GM12878 (cell line): Measurements from ENCODE around the gene ZNF282. TPM values are rescaled to one million over a fixed set of nuclear protein-coding genes. Genes with fewer than 3 reads are reported as not detected.

ENCODE experiments used
- ATF7 ChIP-seq: fragments of 450-650 bp; IDR thresholded peaks from 2 replicates; pipeline ENCODE4 v1.6.1; 2016; ENCODE audit warnings: low read depth, mild to moderate bottlenecking
- BCL3 ChIP-seq: IDR thresholded peaks from 2 replicates; pipeline ENCODE4 v1.6.1; 2011; ENCODE audit warnings: borderline replicate concordance, low read depth, mild to moderate bottlenecking, moderate library complexity, low read length; ENCODE audit not compliant: insufficient read depth, poor library complexity, severe bottlenecking
- E2F4 ChIP-seq: IDR thresholded peaks from 2 replicates; pipeline ENCODE4 v1.6.1; 2012; ENCODE audit warnings: low read depth, low read length, improper control_type of control experiment
- NFYB ChIP-seq: IDR thresholded peaks from 2 replicates; pipeline ENCODE4 v1.6.1; 2011; ENCODE audit warnings: low read depth, mild to moderate bottlenecking, low read length, improper control_type of control experiment, moderate library complexity; ENCODE audit not compliant: insufficient read depth
- REST ChIP-seq: IDR thresholded peaks from 2 replicates; pipeline ENCODE4 v1.6.1; 2012; ENCODE audit warnings: mild to moderate bottlenecking, low read depth, low read length
- TCF12 ChIP-seq: IDR thresholded peaks from 2 replicates; pipeline ENCODE4 v1.6.1; 2011; ENCODE audit warnings: low read depth, mild to moderate bottlenecking, low read length
- polyA plus RNA-seq, 11 experiments: library from polyadenylated mRNA; depleted of rRNA in 4 of 11; unstranded in 6 of 11; stranded (reverse) in 5 of 11; fragments of >200 nt; fragmentation: Nextera tagmentation in 4 of 11; fragmentation: Illumina TruSeq in 1 of 11; extraction: Ambion mirVana in 4 of 11; extraction: Trizol in 1 of 11; gene quantifications; 1 replicate in 1 of 11; 2 replicates in 10 of 11; pipeline versions ENCODE4 v1.2.1 to v1.2.3, GENCODE V29; 2011 to 2016; ENCODE audit warnings: inconsistent platforms in 2 of 11, missing spikeins in 2 of 11, low read depth in 1 of 11
- total RNA-seq, 4 experiments: library from RNA; depleted of rRNA in 3 of 4; stranded (reverse); fragments of >200 nt in 3 of 4; fragmentation: Illumina TruSeq in 1 of 4; extraction: Trizol in 1 of 4; gene quantifications; 2 replicates each; pipeline versions ENCODE4 v1.2.1 to v1.2.3, GENCODE V29; 2013 to 2021

Gene ZNF282
- total and polyA plus RNA-seq, 10 of the 15 experiments (the other 5 are each of a cell fraction or from before 2014, with no cell fraction given), result 0.35 to 28.4 (median 8.1) TPM

- TF ChIP-seq TCF12 (no peak), REST (no peak), NFYB (no peak), ATF7 (no peak), E2F4 (no peak), BCL3 (no peak)
These were observed 12.1 kb downstream of the ZNF282 start (continued) for GRCh38 chr7:149207324-149208035.
